GM12878 (cell line): Measurements from ENCODE around the gene SIM2. TPM values are rescaled to one million over a fixed set of nuclear protein-coding genes. Genes with fewer than 3 reads are reported as not detected.

Experiments used
- ATAC-seq: fragments of 200-7000 bp; cut with Tn5 transposase; 3 replicates; pipeline ENCODE4 v1.9.1; 2020; ENCODE audit warnings: mild to moderate bottlenecking, moderate library complexity
- BruUV-seq: library from RNA; stranded (reverse); fragments of 400-500 nt; replicated peaks from 2 replicates; lab custom pipeline; 2021; lab: Mats Ljungman, UMichigan
- CTCF ChIA-PET: fragments of 300-600 bp; sonication (Branson Sonifier 250); formaldehyde crosslinking; extraction: SDS; loops from one replicate; lab custom pipeline; 2021; ENCODE audit warnings: inconsistent platforms; lab: Yijun Ruan, JAX
- POLR2A ChIA-PET: fragments of 350-600 bp; formaldehyde crosslinking; extraction: SDS; loops from one replicate; lab custom pipeline; 2021; ENCODE audit warnings: inconsistent platforms; lab: Charles Lee
- RAD21 ChIA-PET: fragments of 300-600 bp; sonication (Branson Sonifier 250); formaldehyde crosslinking; loops from one replicate; lab custom pipeline; 2023; ENCODE audit warnings: antibody characterized with exemption; ENCODE audit not compliant: unreplicated experiment; lab: Charles Lee
- SMC1A ChIA-PET: fragments of 300-600 bp; sonication (Branson Sonifier 250); formaldehyde crosslinking; loops from one replicate; lab custom pipeline; 2023; ENCODE audit not compliant: unreplicated experiment, uncharacterized antibody; lab: Charles Lee
- DNase-seq: peaks from one replicate; pipeline ENCODE4 v3.0.0-alpha.2; 2011; ENCODE audit warnings: low read depth, low spot score
- FAIRE-seq: peaks from 3 replicates; lab custom pipeline; 2011; peaks lifted over from hg19 to GRCh38; lab: Jason Lieb, UNC
- H2AFZ ChIP-seq: 2 replicates; pipeline ENCODE4 v1.6.0; 2011; ENCODE audit warnings: low read depth, low read length, control low read depth; ENCODE audit not compliant: control insufficient read depth
- H3K27ac ChIP-seq: 2 replicates; pipeline ENCODE4 v1.5.1; 2011; ENCODE audit warnings: control low read depth; ENCODE audit not compliant: control insufficient read depth, insufficient read depth
- H3K27me3 ChIP-seq, 2 experiments: replicated peaks in 1 of 2; 2 replicates each; pipeline versions ENCODE4 v1.6.0 to v1.6.1; 2011; ENCODE audit warnings: low read length in 1 of 2; ENCODE audit not compliant: control insufficient read depth in 2 of 2, insufficient read depth in 2 of 2
- H3K36me3 ChIP-seq, 2 experiments: 2 replicates each; pipeline ENCODE4 v1.5.1; 2011; ENCODE audit warnings: low read length in 1 of 2; ENCODE audit not compliant: control insufficient read depth in 2 of 2, insufficient read depth in 2 of 2
- H3K4me1 ChIP-seq: 2 replicates; pipeline ENCODE4 v1.6.1; 2011; ENCODE audit warnings: mild to moderate bottlenecking, low read length, moderate library complexity, mixed read lengths; ENCODE audit not compliant: control insufficient read depth, insufficient read depth
- H3K4me2 ChIP-seq: 2 replicates; pipeline ENCODE4 v1.6.0; 2011; ENCODE audit warnings: control low read depth; ENCODE audit not compliant: control insufficient read depth, insufficient read depth
- H3K4me3 ChIP-seq: fragments of 200-600 bp; sonication (generic); 2 replicates; pipeline ENCODE4 v1.5.1; 2016
- H3K79me2 ChIP-seq: 2 replicates; pipeline ENCODE4 v1.6.0; 2011; ENCODE audit warnings: low read length; ENCODE audit not compliant: control insufficient read depth, insufficient read depth
- H3K9ac ChIP-seq: 2 replicates; pipeline ENCODE4 v1.8.0; 2011; ENCODE audit warnings: low read length, control low read depth, mixed read lengths; ENCODE audit not compliant: control insufficient read depth, insufficient read depth
- H3K9me3 ChIP-seq: replicated peaks from 3 replicates; pipeline ENCODE4 v1.5.1; 2011; ENCODE audit warnings: mild to moderate bottlenecking, low read length; ENCODE audit not compliant: control insufficient read depth, insufficient read depth
- H4K20me1 ChIP-seq: 2 replicates; pipeline ENCODE4 v1.6.0; 2011; ENCODE audit not compliant: control insufficient read depth, insufficient read depth
- CHD2 ChIP-seq: IDR thresholded peaks from 2 replicates; pipeline ENCODE4 v1.6.1; 2011; ENCODE audit warnings: low read depth, low read length, improper control_type of control experiment, borderline replicate concordance
- NFYA ChIP-seq: IDR thresholded peaks from 2 replicates; pipeline ENCODE4 v1.6.1; 2011; ENCODE audit warnings: low read depth, mild to moderate bottlenecking, low read length, improper control_type of control experiment, borderline replicate concordance
- RELA ChIP-seq: fragments of 450-650 bp; IDR thresholded peaks from 2 replicates; pipeline ENCODE4 v1.8.0; 2014; ENCODE audit warnings: borderline replicate concordance; ENCODE audit not compliant: partially characterized antibody
- SUZ12 ChIP-seq: fragments of 200-600 bp; sonication (generic); IDR thresholded peaks from one replicate; pipeline ENCODE4 v1.6.1; 2018; ENCODE audit warnings: antibody characterized with exemption, mild to moderate bottlenecking; ENCODE audit not compliant: unreplicated experiment
- ZNF622 ChIP-seq: fragments of 450-650 bp; IDR thresholded peaks from 2 replicates; pipeline ENCODE4 v1.6.1; 2017; ENCODE audit warnings: mild to moderate bottlenecking, inconsistent platforms
- WGBS: methylation state at CpG from one replicate; pipeline ENCODE4 v1.1.6; 2016; ENCODE audit warnings: low lambda C conversion rate; ENCODE audit not compliant: insufficient replicate concordance, insufficient coverage; ENCODE audit errors: missing lambda C conversion rate; 5-methylcytosine and 5-hydroxymethylcytosine counted together
- in situ Hi-C: fragments of 300-500 bp; cut with MboI; formaldehyde crosslinking; loops from 9 replicates; pipeline ENCODE4 v1.14.3; 2018; ENCODE audit warnings: mixed read lengths
- intact Hi-C: fragments of 100-400 bp; cut with micrococcal nuclease; formaldehyde crosslinking; loops from one replicate; pipeline ENCODE4 v1.14.2; 2022; ENCODE audit not compliant: unreplicated experiment
- polyA plus RNA-seq, 11 experiments: library from polyadenylated mRNA; depleted of rRNA in 4 of 11; unstranded in 6 of 11; stranded (reverse) in 5 of 11; fragments of >200 nt; fragmentation: Nextera tagmentation in 4 of 11; fragmentation: Illumina TruSeq in 1 of 11; extraction: Ambion mirVana in 4 of 11; extraction: Trizol in 1 of 11; gene quantifications; 1 replicate in 1 of 11; 2 replicates in 10 of 11; pipeline versions ENCODE4 v1.2.1 to v1.2.3, GENCODE V29; 2011 to 2016; ENCODE audit warnings: inconsistent platforms in 2 of 11, missing spikeins in 2 of 11, low read depth in 1 of 11
- total RNA-seq, 4 experiments: library from RNA; depleted of rRNA in 3 of 4; stranded (reverse); fragments of >200 nt in 3 of 4; fragmentation: Illumina TruSeq in 1 of 4; extraction: Trizol in 1 of 4; gene quantifications; 2 replicates each; pipeline versions ENCODE4 v1.2.1 to v1.2.3, GENCODE V29; 2013 to 2021

Gene SIM2
- total and polyA plus RNA-seq, 10 of the 15 experiments (the other 5 are each of a cell fraction or from before 2014, with no cell fraction given), result 0.02 to 0.15 (median 0.05) TPM; not detected in 7

DNA sequence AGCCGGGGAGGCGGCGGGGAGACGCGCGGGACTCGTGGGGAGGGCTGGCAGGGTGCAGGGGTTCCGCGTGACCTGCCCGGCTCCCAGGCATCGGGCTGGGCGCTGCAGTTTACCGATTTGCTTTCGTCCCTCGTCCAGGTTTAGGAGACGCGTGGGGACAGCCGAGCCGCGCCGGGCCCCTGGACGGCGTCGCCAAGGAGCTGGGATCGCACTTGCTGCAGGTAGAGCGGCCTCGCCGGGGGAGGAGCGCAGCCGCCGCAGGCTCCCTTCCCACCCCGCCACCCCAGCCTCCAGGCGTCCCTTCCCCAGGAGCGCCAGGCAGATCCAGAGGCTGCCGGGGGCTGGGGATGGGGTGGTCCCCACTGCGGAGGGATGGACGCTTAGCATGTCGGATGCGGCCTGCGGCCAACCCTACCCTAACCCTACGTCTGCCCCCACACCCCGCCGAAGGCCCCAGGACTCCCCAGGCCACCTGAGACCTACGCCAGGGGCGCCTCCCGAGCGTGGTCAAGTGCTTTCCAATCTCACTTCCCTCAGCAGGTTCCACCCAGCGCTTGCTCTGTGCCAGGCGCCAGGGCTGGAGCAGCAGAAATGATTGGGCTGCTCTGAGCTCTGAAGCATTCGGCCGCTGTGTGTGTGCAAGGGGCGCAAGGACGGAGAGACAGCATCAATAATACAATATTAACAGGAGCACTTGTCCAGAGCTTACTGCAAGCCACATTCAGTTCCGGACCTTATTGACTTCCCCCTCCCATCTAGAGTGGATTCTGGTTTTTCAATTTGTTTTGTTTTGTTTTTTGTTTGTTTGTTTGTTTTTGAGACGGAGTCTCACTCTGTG, 10.3 kb downstream of the SIM2 start:
- WGBS, result 20% methylated on average over 35 of the region's 55 CpGs
- Histone ChIP-seq H3K9ac (no peak overlapping the region), H3K4me2 (no peak overlapping the region), H3K27ac (no peak overlapping the region), H3K9me3 (no peaks in the 10 kb centered on the region), H3K79me2 (no peaks in the 10 kb centered on the region)
- ChIA-PET SMC1A (no interaction called here), RAD21 (no interaction called here)
- no peak for FAIRE-seq
- in situ Hi-C loops, result no loop called here
- no peak for TF ChIP-seq NFYA
- peak; percentile 37 for TF ChIP-seq SUZ12
- TF ChIP-seq RELA, result no peak
- TF ChIP-seq CHD2, result no peak
- TF ChIP-seq ZNF622, result no peak
- TF ChIP-seq, all 136 proteins: peak for 1
- DNase-seq (no peak), ATAC-seq (no peak)
- no peaks in the 10 kb centered on the region for H4K20me1 ChIP-seq
- H3K36me3 ChIP-seq, result no peaks in the 10 kb centered on the region
- no TSS peak for BruUV-seq
- ChIA-PET CTCF (no interaction called here), POLR2A (no interaction called here)
- peaks cover 19 to 25% of the 10 kb centered on the region in 2 experiments for H3K27me3 ChIP-seq
- no peaks in the 10 kb centered on the region for H3K4me1 ChIP-seq
- H2AFZ ChIP-seq, result no peak overlapping the region
- intact Hi-C loops, result no loop called here
- H3K4me3 ChIP-seq, result no peak overlapping the region
